Measurements from ENCODE around the gene PAXIP1.

- TF ChIP-seq ZZZ3 (IDR thresholded peaks at IDR 0.05; ENCODE audit: control insufficient read depth, insufficient read length, low read depth), result no peak
- TF ChIP-seq RBBP5 (conservative IDR thresholded peaks at IDR 0.05), result no peak
- no peak for TF ChIP-seq IRF3 (IDR thresholded peaks at IDR 0.05)
- no peak for TF ChIP-seq POLR2AphosphoS5 (IDR thresholded peaks at IDR 0.05; ENCODE audit: low read length)
These were observed 65.1 kb downstream of the PAXIP1 start for GRCh38 chr7:154937837-154938236.

Measured in GM12878 (cell line).